ENCODE measurements around the gene ATP9B. TPM values are rescaled to one million over a fixed set of nuclear protein-coding genes. Genes with fewer than 3 reads are reported as not detected.
A peak's percentile ranks its signal among the peaks of the same experiment; 100 is the strongest.

The ATP9B gene
- total RNA-seq, 1 experiment from 2014 or later = 25.5 TPM

DNA sequence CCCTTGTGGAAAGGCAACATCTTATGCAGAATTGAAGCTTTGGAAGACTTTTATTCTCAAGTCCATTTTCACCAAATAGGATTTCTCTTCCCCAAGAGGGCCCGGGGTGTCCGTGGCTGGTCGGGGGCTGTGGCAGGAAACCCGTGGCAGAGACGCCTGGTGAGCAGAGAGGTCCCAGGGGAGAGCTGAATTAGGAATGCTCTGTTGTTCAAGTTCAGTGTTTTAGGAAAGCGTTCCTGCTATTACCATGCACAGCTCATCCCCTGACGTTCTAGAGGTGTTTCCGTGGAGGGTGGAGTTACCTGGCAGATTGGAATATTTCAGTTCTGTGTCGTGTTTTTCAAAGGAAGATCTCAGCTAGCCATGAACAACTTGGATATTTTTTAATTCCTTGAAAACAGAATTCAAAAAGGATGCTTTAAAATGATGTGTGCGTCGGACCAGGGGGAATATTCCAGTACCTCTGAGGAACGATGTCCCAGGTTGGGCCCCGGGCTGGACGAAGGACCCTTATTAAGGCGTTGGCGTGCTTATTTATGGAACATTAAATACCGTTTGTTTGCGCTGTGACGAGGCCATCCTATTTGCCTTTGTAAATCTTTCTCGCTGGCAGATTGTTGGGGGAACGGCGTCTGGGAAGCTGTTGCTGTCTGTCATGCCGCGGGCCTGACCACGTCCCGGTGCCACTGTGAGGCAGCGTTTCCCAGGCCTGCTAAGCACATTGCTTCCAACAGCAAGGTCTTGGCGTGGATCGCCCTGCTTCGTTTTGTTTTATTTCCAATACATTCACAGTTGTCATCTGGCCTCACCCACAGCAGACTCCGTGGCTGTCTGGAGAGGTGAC lies 334.8 kb downstream of the ATP9B start:
- ChIA-PET CTCF (interaction anchor here (0.6 to 1.0 kb wide), 2 partner anchors 23 to 61 kb away, joined by 3 read pairs; no protein-coding TSS in a partner anchor), POLR2A (interaction anchor here (0.8 to 1.1 kb wide), 2 partner anchors 10 kb away, joined by 3 to 5 read pairs; no protein-coding TSS in a partner anchor)
- Mint-ChIP-seq H3K4me3 (ENCODE audit: unreplicated experiment) (no peak overlapping the region), H3K27me3 (ENCODE audit: insufficient read depth, unreplicated experiment) (no peaks in the 10 kb centered on the region), H3K36me3 (ENCODE audit: insufficient read depth, unreplicated experiment) (no peaks in the 10 kb centered on the region), H3K4me1 (ENCODE audit: insufficient read depth, unreplicated experiment) (no peaks in the 10 kb centered on the region), H3K27ac (ENCODE audit: low read depth, unreplicated experiment) (peak overlapping the region; percentile 55), H3K9me3 (ENCODE audit: unreplicated experiment) (no peaks in the 10 kb centered on the region)
- BruUV-seq (replicated peaks) = no TSS peak
- DNase-seq (ENCODE audit: unreplicated experiment) = no peak
- intact Hi-C loops (cut with micrococcal nuclease) = no loop called here
- TF ChIP-seq, protein P1, sequence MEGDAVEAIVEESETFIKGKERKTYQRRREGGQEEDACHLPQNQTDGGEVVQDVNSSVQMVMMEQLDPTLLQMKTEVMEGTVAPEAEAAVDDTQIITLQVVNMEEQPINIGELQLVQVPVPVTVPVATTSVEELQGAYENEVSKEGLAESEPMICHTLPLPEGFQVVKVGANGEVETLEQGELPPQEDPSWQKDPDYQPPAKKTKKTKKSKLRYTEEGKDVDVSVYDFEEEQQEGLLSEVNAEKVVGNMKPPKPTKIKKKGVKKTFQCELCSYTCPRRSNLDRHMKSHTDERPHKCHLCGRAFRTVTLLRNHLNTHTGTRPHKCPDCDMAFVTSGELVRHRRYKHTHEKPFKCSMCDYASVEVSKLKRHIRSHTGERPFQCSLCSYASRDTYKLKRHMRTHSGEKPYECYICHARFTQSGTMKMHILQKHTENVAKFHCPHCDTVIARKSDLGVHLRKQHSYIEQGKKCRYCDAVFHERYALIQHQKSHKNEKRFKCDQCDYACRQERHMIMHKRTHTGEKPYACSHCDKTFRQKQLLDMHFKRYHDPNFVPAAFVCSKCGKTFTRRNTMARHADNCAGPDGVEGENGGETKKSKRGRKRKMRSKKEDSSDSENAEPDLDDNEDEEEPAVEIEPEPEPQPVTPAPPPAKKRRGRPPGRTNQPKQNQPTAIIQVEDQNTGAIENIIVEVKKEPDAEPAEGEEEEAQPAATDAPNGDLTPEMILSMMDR (IDR thresholded peaks at IDR 0.05; ENCODE audit: unreplicated experiment) = no peak

DNA sequence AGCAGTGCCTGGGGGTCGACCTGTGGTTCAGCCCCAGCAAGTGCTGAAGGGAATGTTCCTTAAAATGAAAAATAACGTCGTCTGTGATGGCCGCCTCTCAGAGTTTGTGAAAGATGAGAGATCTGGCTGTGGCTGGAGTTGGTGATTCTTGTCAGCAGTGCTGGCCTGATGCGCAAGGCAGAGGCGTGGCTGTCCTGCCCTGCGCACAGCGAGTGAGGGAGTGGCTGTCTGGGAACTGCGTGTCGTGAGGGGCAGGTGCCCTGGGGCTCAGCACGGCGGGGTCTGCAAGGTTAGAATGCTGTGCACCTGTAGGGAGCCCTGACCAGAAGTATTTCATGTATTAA lies 335.3 kb downstream of the ATP9B start:
- DNase-seq (ENCODE audit: unreplicated experiment) = no peak
- Mint-ChIP-seq H3K36me3 (ENCODE audit: insufficient read depth, unreplicated experiment) (no peaks in the 10 kb centered on the region), H3K4me1 (ENCODE audit: insufficient read depth, unreplicated experiment) (no peaks in the 10 kb centered on the region), H3K27me3 (ENCODE audit: insufficient read depth, unreplicated experiment) (no peaks in the 10 kb centered on the region), H3K9me3 (ENCODE audit: unreplicated experiment) (no peaks in the 10 kb centered on the region), H3K27ac (ENCODE audit: low read depth, unreplicated experiment) (no peak overlapping the region), H3K4me3 (ENCODE audit: unreplicated experiment) (no peak overlapping the region)
- intact Hi-C loops (cut with micrococcal nuclease) = no loop called here
- ChIA-PET CTCF (interaction anchor here (1.0 kb wide), 1 partner anchor 24 kb away, joined by 3 read pairs; no protein-coding TSS in a partner anchor), POLR2A (no interaction called here)
- TF ChIP-seq, protein P1 (IDR thresholded peaks at IDR 0.05; ENCODE audit: unreplicated experiment) = no peak
- no TSS peak for BruUV-seq (replicated peaks)

DNA sequence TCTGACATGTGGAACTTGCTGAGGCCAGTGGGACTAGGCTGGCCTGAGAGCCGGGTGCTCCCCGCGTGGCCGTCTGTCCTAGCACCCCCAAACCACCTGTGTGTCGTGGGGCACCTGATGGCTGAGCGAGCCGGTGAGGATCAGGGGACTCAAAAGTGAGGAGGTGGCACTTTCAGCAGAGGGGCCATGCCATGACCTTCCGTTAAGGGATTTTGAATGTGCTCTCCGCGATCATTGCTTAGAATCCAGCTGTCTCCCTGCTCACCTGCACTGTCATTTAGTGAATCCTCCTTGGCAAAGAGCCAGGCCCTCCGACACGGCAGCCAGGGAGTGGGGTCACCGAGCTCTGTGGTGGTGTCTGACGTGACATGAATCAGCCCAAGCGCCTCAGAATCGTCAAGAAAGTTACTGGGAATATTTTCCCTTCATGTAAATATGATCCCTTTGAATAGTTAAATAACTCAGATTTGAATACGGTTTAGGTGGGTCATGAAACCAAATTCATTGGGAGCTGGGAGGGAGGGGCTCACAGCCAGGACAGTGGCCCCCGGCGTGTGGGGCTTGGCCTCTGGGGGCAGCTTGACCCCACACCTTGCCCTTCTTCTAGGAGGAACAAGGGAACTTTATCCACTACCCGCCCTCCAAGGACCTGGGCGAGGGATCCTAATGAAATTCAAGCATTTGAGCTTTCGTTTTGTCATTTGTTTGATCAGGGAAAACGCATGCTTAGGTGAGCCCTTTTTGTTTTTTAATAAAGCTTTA lies 336.0 kb downstream of the ATP9B start:
- Mint-ChIP-seq H3K27me3 (ENCODE audit: insufficient read depth, unreplicated experiment) (no peaks in the 10 kb centered on the region), H3K4me3 (ENCODE audit: unreplicated experiment) (no peak overlapping the region), H3K36me3 (ENCODE audit: insufficient read depth, unreplicated experiment) (no peaks in the 10 kb centered on the region), H3K27ac (ENCODE audit: low read depth, unreplicated experiment) (no peak overlapping the region), H3K4me1 (ENCODE audit: insufficient read depth, unreplicated experiment) (no peaks in the 10 kb centered on the region), H3K9me3 (ENCODE audit: unreplicated experiment) (no peaks in the 10 kb centered on the region)
- TF ChIP-seq, protein P1 (IDR thresholded peaks at IDR 0.05; ENCODE audit: unreplicated experiment) = no peak
- CTCF ChIA-PET = interaction anchor here (0.5 kb wide), 1 partner anchor 124 kb away, joined by 3 read pairs; no protein-coding TSS in a partner anchor
- no peak for DNase-seq (ENCODE audit: unreplicated experiment)
- intact Hi-C loops (cut with micrococcal nuclease) = no loop called here
- POLR2A ChIA-PET = no interaction called here
- no TSS peak for BruUV-seq (replicated peaks)
